HepG2 (cell line): ENCODE measurements around the gene VWA2. TPM values are rescaled to one million over a fixed set of nuclear protein-coding genes. Genes with fewer than 3 reads are reported as not detected.

Experiments
- ATAC-seq: fragments of 200-7000 bp; cut with Tn5 transposase; 3 replicates; pipeline ENCODE4 v1.9.1; 2020; ENCODE audit warnings: mild to moderate bottlenecking, moderate library complexity
- BruUV-seq: library from RNA; stranded (reverse); fragments of 400-500 nt; replicated peaks from 2 replicates; lab custom pipeline; 2021; lab: Mats Ljungman, UMichigan
- CTCF ChIA-PET: fragments of 300-600 bp; formaldehyde crosslinking; extraction: SDS; loops from one replicate; lab custom pipeline; 2021; ENCODE audit warnings: low total read pairs, inconsistent platforms, low intra/inter-chr PET ratio; lab: Yijun Ruan, JAX
- POLR2A ChIA-PET: fragments of 350-600 bp; sonication (Branson Sonifier 250); formaldehyde crosslinking; loops from one replicate; lab custom pipeline; 2020; ENCODE audit warnings: antibody characterized with exemption, inconsistent platforms; lab: Yijun Ruan, JAX
- DNase-seq: peaks from one replicate; pipeline ENCODE4 v3.0.0-alpha.2; 2015; ENCODE audit warnings: low spot score
- FAIRE-seq: peaks from 3 replicates; lab custom pipeline; 2011; peaks lifted over from hg19 to GRCh38; lab: Jason Lieb, UNC
- H2AFZ ChIP-seq: one replicate; pipeline ENCODE4 v1.6.1; 2011; ENCODE audit warnings: low read length, inconsistent platforms
- H3K27ac ChIP-seq: fragments of 300-600 bp; 3 replicates; pipeline ENCODE4 v1.8.0; 2011; ENCODE audit warnings: mixed run types, mild to moderate bottlenecking, mixed read lengths, low read length, inconsistent platforms; ENCODE audit not compliant: insufficient read depth; ENCODE audit errors: extremely low read length
- H3K27me3 ChIP-seq, 2 experiments: fragments of 200-600 bp in 1 of 2; 2 replicates in 1 of 2; 3 replicates in 1 of 2; pipeline versions ENCODE4 v1.6.0 to v1.8.0; 2011; ENCODE audit warnings: low read length in 2 of 2, mild to moderate bottlenecking in 2 of 2, moderate library complexity in 2 of 2, inconsistent platforms in 1 of 2; ENCODE audit not compliant: insufficient read depth in 2 of 2, control insufficient read depth in 1 of 2
- H3K36me3 ChIP-seq, 2 experiments: fragments of 200-600 bp in 1 of 2; replicated peaks in 1 of 2; 2 replicates in 1 of 2; 3 replicates in 1 of 2; pipeline versions ENCODE4 v1.5.1 to v1.8.0; 2011; ENCODE audit warnings: low read length in 2 of 2, inconsistent platforms in 1 of 2; ENCODE audit not compliant: insufficient read depth in 2 of 2, control insufficient read depth in 1 of 2
- H3K4me1 ChIP-seq: 2 replicates; pipeline ENCODE4 v1.5.1; 2012; ENCODE audit warnings: low read length, inconsistent platforms; ENCODE audit not compliant: insufficient read depth
- H3K4me2 ChIP-seq: 2 replicates; pipeline ENCODE4 v1.6.0; 2011; ENCODE audit warnings: low read depth, low read length, inconsistent platforms
- H3K4me3 ChIP-seq, 3 experiments: fragments of 200-600 bp in 1 of 3; sonication (generic), shearing (Covaris generic) in 1 of 3; replicated peaks in 1 of 3; 2 replicates each; pipeline ENCODE4 v1.5.1; 2011 to 2016; ENCODE audit warnings: low read length in 3 of 3, inconsistent platforms in 2 of 3, low read depth in 2 of 3, mild to moderate bottlenecking in 2 of 3, control low read depth in 1 of 3, mixed read lengths in 1 of 3; ENCODE audit not compliant: insufficient read depth in 1 of 3
- H3K79me2 ChIP-seq: one replicate; pipeline ENCODE4 v1.6.1; 2011; ENCODE audit warnings: low read length, inconsistent platforms; ENCODE audit not compliant: insufficient read depth
- H3K9ac ChIP-seq: 2 replicates; pipeline ENCODE4 v1.6.0; 2011; ENCODE audit warnings: mild to moderate bottlenecking, low read depth, low read length, inconsistent platforms; ENCODE audit not compliant: insufficient read depth
- H3K9me3 ChIP-seq: 2 replicates; pipeline ENCODE4 v1.5.1; 2012; ENCODE audit warnings: mild to moderate bottlenecking, low read length
- H4K20me1 ChIP-seq: 2 replicates; pipeline ENCODE4 v1.6.0; 2011; ENCODE audit warnings: inconsistent platforms, mild to moderate bottlenecking, low read length, moderate library complexity; ENCODE audit not compliant: insufficient read depth
- ARNT2 ChIP-seq: sonication (generic); formaldehyde crosslinking; IDR thresholded peaks from 2 replicates; pipeline ENCODE4 v1.8.0; 2022; ENCODE audit warnings: mild to moderate bottlenecking, low read depth, missing genetic modification reagents, moderate library complexity
- CBFB ChIP-seq: sonication (generic); formaldehyde crosslinking; IDR thresholded peaks from 2 replicates; pipeline ENCODE4 v1.4.0; 2020; ENCODE audit warnings: missing genetic modification reagents
- FOXC1 ChIP-seq: sonication (generic); formaldehyde crosslinking; IDR thresholded peaks from 2 replicates; pipeline ENCODE4 v1.8.0; 2022; ENCODE audit warnings: mild to moderate bottlenecking, missing genetic modification reagents, borderline replicate concordance
- FOXP4 ChIP-seq: sonication (generic); formaldehyde crosslinking; IDR thresholded peaks from 2 replicates; pipeline ENCODE4 v1.4.0; 2020; ENCODE audit warnings: missing genetic modification reagents
- GRHL1 ChIP-seq: sonication (generic); formaldehyde crosslinking; conservative IDR thresholded peaks from 2 replicates; pipeline ENCODE4 v1.8.0; 2022; ENCODE audit warnings: missing genetic modification reagents
- HES4 ChIP-seq: sonication (generic); formaldehyde crosslinking; IDR thresholded peaks from 2 replicates; pipeline ENCODE4 v1.9.0; 2021; ENCODE audit warnings: mild to moderate bottlenecking, missing genetic modification reagents, borderline replicate concordance
- PHB2 ChIP-seq: fragments of 450-650 bp; IDR thresholded peaks from 2 replicates; pipeline ENCODE4 v1.6.1; 2018; ENCODE audit not compliant: partially characterized antibody
- SRSF9 ChIP-seq: fragments of 200-400 bp; formaldehyde crosslinking; IDR thresholded peaks from 2 replicates; pipeline ENCODE4 v1.6.1; 2018; ENCODE audit warnings: borderline replicate concordance, mild to moderate bottlenecking, low read depth, low read length; ENCODE audit not compliant: insufficient read depth, poor library complexity, severe bottlenecking
- THYN1 ChIP-seq: sonication (generic); formaldehyde crosslinking; IDR thresholded peaks from 2 replicates; pipeline ENCODE4 v1.8.1; 2023; ENCODE audit warnings: low read depth, mild to moderate bottlenecking, moderate library complexity, missing genetic modification reagents, borderline replicate concordance
- WIZ ChIP-seq: sonication (generic); formaldehyde crosslinking; IDR thresholded peaks from 2 replicates; pipeline ENCODE4 v1.5.1; 2020; ENCODE audit warnings: mild to moderate bottlenecking, missing genetic modification reagents
- ZFP91 ChIP-seq: sonication (generic); formaldehyde crosslinking; IDR thresholded peaks from 2 replicates; pipeline ENCODE4 v1.9.0; 2022; ENCODE audit warnings: missing genetic modification reagents, mild to moderate bottlenecking, borderline replicate concordance
- ZKSCAN8 ChIP-seq: IDR thresholded peaks from 2 replicates; pipeline ENCODE4 v1.6.1; 2016; ENCODE audit warnings: borderline replicate concordance, missing genetic modification reagents, missing compliant biosample characterization
- ZNF225 ChIP-seq: sonication (generic); formaldehyde crosslinking; IDR thresholded peaks from 2 replicates; pipeline ENCODE4 v1.4.0; 2020; ENCODE audit warnings: mild to moderate bottlenecking, missing genetic modification reagents
- ZNF292 ChIP-seq: sonication (generic); formaldehyde crosslinking; IDR thresholded peaks from 2 replicates; pipeline ENCODE4 v1.8.1; 2022; ENCODE audit warnings: mild to moderate bottlenecking, low read depth, missing genetic modification reagents, borderline replicate concordance
- ZSCAN25 ChIP-seq: sonication (generic); formaldehyde crosslinking; IDR thresholded peaks from 2 replicates; pipeline ENCODE4 v1.8.0; 2022; ENCODE audit warnings: mild to moderate bottlenecking, missing genetic modification reagents
- ZSCAN29 ChIP-seq: sonication (generic); formaldehyde crosslinking; conservative IDR thresholded peaks from 2 replicates; pipeline ENCODE4 v1.4.0; 2020; ENCODE audit warnings: mild to moderate bottlenecking, missing genetic modification reagents
- WGBS: methylation state at CpG from one replicate; pipeline ENCODE4 v1.1.6; 2017; ENCODE audit warnings: low lambda C conversion rate; 5-methylcytosine and 5-hydroxymethylcytosine counted together
- in situ Hi-C: cut with HindIII; loops from 2 replicates; pipeline ENCODE4 v1.10.0; 2017; ENCODE audit warnings: low pct_unique_long_range_greater_than_20kb; ENCODE audit not compliant: extremely low pct_ligation_motif_present
- intact Hi-C: fragments of 100-400 bp; cut with micrococcal nuclease; formaldehyde crosslinking; loops from one replicate; pipeline ENCODE4 v1.10.0; 2022; ENCODE audit not compliant: unreplicated experiment
- polyA plus RNA-seq, 8 experiments: library from polyadenylated mRNA; depleted of rRNA in 3 of 8; stranded (reverse) in 7 of 8; unstranded in 1 of 8; fragments of >200 nt; fragmentation: Illumina TruSeq in 4 of 8; extraction: Trizol in 4 of 8; gene quantifications; 2 replicates each; pipeline versions ENCODE4 v1.2.1 to v1.2.3, GENCODE V29; 2011 to 2016; ENCODE audit warnings: low read depth in 4 of 8, missing spikeins in 1 of 8, mixed read lengths in 1 of 8; ENCODE audit not compliant: insufficient read depth in 1 of 8
- total RNA-seq, 5 experiments: library from RNA; depleted of rRNA; stranded (reverse); fragments of >200 nt; fragmentation: Illumina TruSeq; extraction: Trizol; gene quantifications; 2 replicates each; pipeline ENCODE4 v1.2.3, GENCODE V29; 2016; ENCODE audit warnings: low read depth in 1 of 5

Gene VWA2
- total and polyA plus RNA-seq, 2 of the 13 experiments (the other 11 are each of a cell fraction or from before 2014, with no cell fraction given) = not detected

GRCh38 chr10:114297136-114297705 lies 58.2 kb downstream of the VWA2 start (continued):
- no peak for TF ChIP-seq FOXP4 (CRISPR knock-in tag)
- TF ChIP-seq, all 625 proteins: peak for 0

- FAIRE-seq = no peak
- no peak for DNase-seq
- H3K36me3 ChIP-seq = no peaks in the 10 kb centered on the region; a peak in 1 of 5 replicates
- in situ Hi-C loops = loop anchor here (10.0 to 25.0 kb wide), 2 partner anchors 405 to 837 kb away; no protein-coding TSS in a partner anchor
- no peak overlapping the region for H3K9ac ChIP-seq
- 15% methylated on average over 4 of the region's 16 CpGs for WGBS
- peaks cover 5% of the 10 kb centered on the region; the same call in 1 of the 2 replicates for H3K4me1 ChIP-seq
- no peak overlapping the region for H3K27ac ChIP-seq
- no peak for ATAC-seq
- no peaks in the 10 kb centered on the region for H4K20me1 ChIP-seq
- H3K27me3 ChIP-seq = peaks cover 0 to 21% of the 10 kb centered on the region in 2 experiments; a peak in 1 of 5 replicates
- peaks cover 15% of the 10 kb centered on the region for H3K9me3 ChIP-seq
- H3K4me2 ChIP-seq = no peak overlapping the region
- no TSS peak for BruUV-seq
- ChIA-PET CTCF (no interaction called here), POLR2A (no interaction called here)
- intact Hi-C loops = loop anchor here (5.0 kb wide), 1 partner anchor 157 kb away; no protein-coding TSS in a partner anchor
- no peak overlapping the region for H3K4me3 ChIP-seq
- no peak overlapping the region for H2AFZ ChIP-seq
- H3K79me2 ChIP-seq = no peaks in the 10 kb centered on the region
- no peak for TF ChIP-seq ZNF292 (CRISPR knock-in tag)
- TF ChIP-seq ZSCAN29 (CRISPR knock-in tag) = no peak
- no peak for TF ChIP-seq ZKSCAN8 (CRISPR knock-in tag)
- no peak for TF ChIP-seq ZSCAN25 (CRISPR knock-in tag)
- TF ChIP-seq WIZ (CRISPR knock-in tag) = no peak
- no peak for TF ChIP-seq GRHL1 (CRISPR knock-in tag)
- no peak for TF ChIP-seq THYN1 (CRISPR knock-in tag)
- no peak for TF ChIP-seq CBFB
- no peak for TF ChIP-seq SRSF9
- TF ChIP-seq ZNF225 (CRISPR knock-in tag) = no peak
- TF ChIP-seq PHB2 = no peak
- TF ChIP-seq HES4 = no peak
- TF ChIP-seq ZFP91 (CRISPR knock-in tag) = no peak
- no peak for TF ChIP-seq FOXC1 (CRISPR knock-in tag)
- TF ChIP-seq ARNT2 = no peak
These were observed 61.1 kb downstream of the VWA2 start for GRCh38 chr10:114300036-114300645.
